ENCODE data around the gene SLC38A8. TPM values are rescaled to one million over a fixed set of nuclear protein-coding genes. Genes with fewer than 3 reads are reported as not detected.

The SLC38A8 gene
- total RNA-seq, 1 donor from 2014 or later = not detected

DNA sequence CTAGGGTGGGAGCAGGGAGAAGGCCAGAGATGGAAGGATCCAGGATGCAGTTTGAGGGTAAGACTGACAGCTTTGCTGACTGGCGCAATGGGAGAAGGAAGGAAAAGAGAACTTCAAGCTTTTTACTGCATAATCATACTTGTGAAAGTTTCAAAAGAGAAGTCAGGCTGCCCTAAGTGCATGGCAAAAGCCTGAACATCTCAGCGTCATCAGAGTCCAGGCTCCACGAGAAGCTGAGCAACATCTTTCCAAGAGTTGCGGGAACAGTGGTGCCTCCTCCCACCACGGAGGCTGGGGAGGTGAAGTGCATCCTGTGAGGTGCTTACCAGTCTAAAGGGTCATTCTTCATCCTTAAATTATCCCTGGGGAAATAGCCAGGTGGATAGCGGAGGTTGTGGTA is 26.9 kb upstream of the SLC38A8 start:
- peaks cover 89 to 94% of the 10 kb centered on the region in 2 donors for H3K36me3 ChIP-seq

DNA sequence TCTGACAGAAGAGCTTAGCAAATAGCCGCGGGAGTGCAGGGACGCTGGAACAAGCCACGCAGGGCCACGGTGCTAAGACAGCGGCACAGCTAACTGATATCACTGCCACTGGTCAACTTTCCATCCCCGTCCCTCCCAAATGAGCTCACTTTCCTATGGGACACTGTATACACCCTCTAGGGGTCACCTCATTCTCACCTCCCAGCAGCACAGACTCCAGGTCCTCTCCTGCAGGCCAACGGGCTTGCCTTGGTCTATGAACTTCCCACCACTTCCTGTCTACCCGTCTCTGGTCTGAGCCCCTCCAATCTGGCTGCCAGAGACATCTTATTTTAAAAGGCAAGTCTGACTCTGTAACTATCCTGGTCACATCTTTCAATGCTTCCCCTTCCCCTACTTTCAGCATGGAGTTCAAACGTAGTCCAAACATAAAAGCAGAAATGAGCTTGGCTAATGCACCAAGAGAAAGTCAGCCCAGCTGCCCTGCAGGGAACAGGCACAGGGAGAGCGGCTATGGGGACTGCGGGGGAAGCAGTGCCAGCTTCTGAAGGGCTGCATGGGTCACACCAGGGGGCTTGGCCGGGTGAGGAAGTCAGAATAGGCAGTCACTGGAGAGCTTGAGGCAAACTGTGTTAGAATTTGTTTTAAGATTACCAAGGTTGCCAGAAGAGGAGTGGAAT is 26.3 kb upstream of the SLC38A8 start:
- intact Hi-C loops (cut with DNase I) = no loop called here
- no peak overlapping the region for H3K27ac ChIP-seq
- H3K27me3 ChIP-seq = no peaks in the 10 kb centered on the region
- H3K9me3 ChIP-seq = no peaks in the 10 kb centered on the region
- H3K4me3 ChIP-seq = no peak overlapping the region
- no peaks in the 10 kb centered on the region for H3K4me1 ChIP-seq
- H3K36me3 ChIP-seq = peaks cover 89 to 94% of the 10 kb centered on the region in 2 donors
- no peak for TF ChIP-seq CTCF (IDR thresholded peaks at IDR 0.05)
- DNase-seq (ENCODE audit: low spot score in 2 of 2) = no peak

More for the DNA sequence above, 26.9 kb upstream of the SLC38A8 start:
- Histone ChIP-seq H3K4me1 (no peaks in the 10 kb centered on the region), H3K27me3 (no peaks in the 10 kb centered on the region), H3K4me3 (no peak overlapping the region), H3K9me3 (no peaks in the 10 kb centered on the region), H3K27ac (no peak overlapping the region)
- intact Hi-C loops (cut with DNase I) = no loop called here
- no peak for DNase-seq (ENCODE audit: low spot score in 2 of 2)
- TF ChIP-seq CTCF (IDR thresholded peaks at IDR 0.05) = no peak

DNA sequence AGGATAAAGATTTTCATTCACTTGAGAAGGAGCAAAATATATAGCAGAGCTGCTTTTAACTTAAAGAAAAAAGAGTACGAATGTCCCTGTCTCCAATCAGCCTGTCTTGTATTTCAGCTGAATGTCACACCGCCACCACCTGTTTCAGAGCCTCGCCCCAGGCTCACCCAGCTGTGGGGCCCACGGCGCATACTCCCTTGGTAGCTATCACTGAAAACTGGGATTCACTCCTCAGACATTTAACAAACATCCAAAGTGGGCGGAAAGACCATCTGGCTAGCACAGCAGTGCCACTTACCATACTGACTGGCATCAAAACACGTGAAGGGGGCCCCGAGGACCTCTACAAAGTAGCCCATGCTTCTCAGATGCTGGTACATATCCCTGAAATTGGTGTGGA is 25.4 kb upstream of the SLC38A8 start:
- Histone ChIP-seq H3K36me3 (peaks cover 84 to 91% of the 10 kb centered on the region in 2 donors), H3K4me3 (no peak overlapping the region), H3K27ac (no peak overlapping the region), H3K4me1 (no peaks in the 10 kb centered on the region), H3K9me3 (no peaks in the 10 kb centered on the region), H3K27me3 (no peaks in the 10 kb centered on the region)
- DNase-seq (ENCODE audit: low spot score in 2 of 2) = no peak
- TF ChIP-seq CTCF (IDR thresholded peaks at IDR 0.05) = no peak
- intact Hi-C loops (cut with DNase I) = no loop called here

DNA sequence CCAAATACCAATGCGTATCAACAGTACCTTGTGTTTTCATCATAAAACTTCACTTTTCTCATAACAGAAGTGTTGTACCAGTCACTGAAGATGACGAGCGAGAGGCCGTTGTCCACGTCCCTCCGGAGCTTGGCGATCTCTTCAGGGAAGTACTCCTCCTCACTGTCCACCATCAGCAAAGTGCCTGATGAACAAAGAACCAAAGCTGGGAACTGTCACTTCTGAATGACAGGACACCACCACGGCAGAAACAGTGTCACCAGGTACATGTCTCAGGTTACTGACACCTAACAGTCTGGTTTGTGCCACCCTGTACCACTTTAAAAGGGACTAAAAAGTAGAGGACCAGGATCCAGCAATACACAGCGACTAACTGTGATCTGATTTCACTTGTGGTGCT is 25.0 kb upstream of the SLC38A8 start:
- H3K4me1 ChIP-seq = no peaks in the 10 kb centered on the region
- no peak overlapping the region for H3K27ac ChIP-seq
- intact Hi-C loops (cut with DNase I) = no loop called here
- DNase-seq (ENCODE audit: low spot score in 2 of 2) = no peak
- no peak overlapping the region for H3K4me3 ChIP-seq
- TF ChIP-seq CTCF (IDR thresholded peaks at IDR 0.05) = no peak
- H3K36me3 ChIP-seq = peaks cover 83 to 91% of the 10 kb centered on the region in 2 donors
- no peaks in the 10 kb centered on the region for H3K27me3 ChIP-seq
- H3K9me3 ChIP-seq = no peaks in the 10 kb centered on the region

- Histone ChIP-seq H3K27me3 (no peaks in the 10 kb centered on the region), H3K4me1 (no peaks in the 10 kb centered on the region), H3K4me3 (no peak overlapping the region), H3K27ac (no peak overlapping the region), H3K9me3 (no peaks in the 10 kb centered on the region), H3K36me3 (peaks cover 86 to 94% of the 10 kb centered on the region in 2 donors)
- no peak for DNase-seq (ENCODE audit: low spot score in 2 of 2)
- intact Hi-C loops (cut with DNase I) = no loop called here
- TF ChIP-seq CTCF (IDR thresholded peaks at IDR 0.05) = peak in 2 of 3 experiments; percentile 42 to 58
Observed at GRCh38 chr16:84065536-84066132, 23.0 kb upstream of the SLC38A8 start.

Measured in ascending aorta (tissue), 2 donors.